ENCODE data around the gene STK4. TPM values are rescaled to one million over a fixed set of nuclear protein-coding genes. Genes with fewer than 3 reads are reported as not detected.

The STK4 gene
- total RNA-seq, 4 donors from 2014 or later, result 25.4 to 63.9 (median 33.5) TPM

DNA sequence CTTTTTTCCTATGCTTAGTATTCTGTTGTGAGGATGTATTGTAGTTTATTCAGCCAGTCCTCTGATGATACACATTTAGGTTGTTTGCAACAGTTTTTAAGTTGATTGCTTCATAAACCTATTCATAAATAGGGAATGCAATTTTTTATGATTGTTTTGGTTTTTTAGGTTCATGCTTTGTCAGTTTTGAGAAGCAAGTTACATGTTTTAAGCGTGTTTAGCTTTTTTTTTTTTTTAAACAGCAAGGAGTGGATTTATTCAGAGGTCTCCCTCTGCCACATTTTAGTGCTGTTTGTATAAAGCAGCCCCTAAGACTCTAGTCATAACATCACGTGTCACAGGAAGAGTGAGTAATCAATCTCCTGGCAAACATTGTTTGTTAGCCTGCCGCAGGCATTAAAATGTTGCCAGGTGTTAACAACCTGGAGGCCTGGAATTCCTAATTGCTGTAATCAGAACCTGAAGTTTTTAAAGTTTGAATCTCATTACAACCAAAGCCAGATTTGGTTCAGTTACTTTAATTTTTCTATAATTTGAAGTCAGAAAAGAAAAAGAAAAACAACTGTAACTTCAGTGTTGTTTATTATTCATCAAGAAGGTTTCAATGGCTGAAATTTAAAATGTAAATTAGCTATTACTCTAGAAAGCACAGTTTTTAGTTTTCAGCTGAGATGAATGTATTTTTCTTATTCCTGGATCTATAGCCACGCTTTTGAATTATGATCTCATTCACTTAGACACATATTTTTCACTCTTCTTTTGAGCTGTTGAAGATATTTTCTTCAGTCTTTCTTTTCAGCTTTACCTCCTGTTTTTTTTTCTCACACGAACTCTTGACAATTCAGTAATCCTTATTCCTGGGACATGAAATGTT is 75.4 kb downstream of the STK4 start:
- DNase-seq (ENCODE audit: low spot score in 2 of 2), result no peak
- TF ChIP-seq EP300 (IDR thresholded peaks at IDR 0.05) (no peak), POLR2A (IDR thresholded peaks at IDR 0.05) (no peak), POLR2AphosphoS5 (IDR thresholded peaks at IDR 0.05) (no peak)
- TF ChIP-seq, protein P1, sequence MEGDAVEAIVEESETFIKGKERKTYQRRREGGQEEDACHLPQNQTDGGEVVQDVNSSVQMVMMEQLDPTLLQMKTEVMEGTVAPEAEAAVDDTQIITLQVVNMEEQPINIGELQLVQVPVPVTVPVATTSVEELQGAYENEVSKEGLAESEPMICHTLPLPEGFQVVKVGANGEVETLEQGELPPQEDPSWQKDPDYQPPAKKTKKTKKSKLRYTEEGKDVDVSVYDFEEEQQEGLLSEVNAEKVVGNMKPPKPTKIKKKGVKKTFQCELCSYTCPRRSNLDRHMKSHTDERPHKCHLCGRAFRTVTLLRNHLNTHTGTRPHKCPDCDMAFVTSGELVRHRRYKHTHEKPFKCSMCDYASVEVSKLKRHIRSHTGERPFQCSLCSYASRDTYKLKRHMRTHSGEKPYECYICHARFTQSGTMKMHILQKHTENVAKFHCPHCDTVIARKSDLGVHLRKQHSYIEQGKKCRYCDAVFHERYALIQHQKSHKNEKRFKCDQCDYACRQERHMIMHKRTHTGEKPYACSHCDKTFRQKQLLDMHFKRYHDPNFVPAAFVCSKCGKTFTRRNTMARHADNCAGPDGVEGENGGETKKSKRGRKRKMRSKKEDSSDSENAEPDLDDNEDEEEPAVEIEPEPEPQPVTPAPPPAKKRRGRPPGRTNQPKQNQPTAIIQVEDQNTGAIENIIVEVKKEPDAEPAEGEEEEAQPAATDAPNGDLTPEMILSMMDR (IDR thresholded peaks at IDR 0.05), result no peak
- Histone ChIP-seq H3K4me3 (no peak overlapping the region), H3K27ac (no peak overlapping the region), H3K4me1 (peaks cover 28% of the 10 kb centered on the region), H3K36me3 (no peaks in the 10 kb centered on the region), H3K27me3 (no peaks in the 10 kb centered on the region), H3K9me3 (no peaks in the 10 kb centered on the region)
- 34% methylated on average over 5 of the region's 5 CpGs for WGBS

- H3K36me3 ChIP-seq, result no peaks in the 10 kb centered on the region
- DNase-seq (ENCODE audit: low spot score in 2 of 2), result no peak
- H3K27me3 ChIP-seq, result no peaks in the 10 kb centered on the region
- no peak overlapping the region for H3K27ac ChIP-seq
- 89% methylated on average over 1 of the region's 1 CpG for WGBS
- TF ChIP-seq EP300 (IDR thresholded peaks at IDR 0.05), result no peak
- TF ChIP-seq POLR2AphosphoS5 (IDR thresholded peaks at IDR 0.05), result no peak
- TF ChIP-seq, protein P1 (IDR thresholded peaks at IDR 0.05), result no peak
- no peak for TF ChIP-seq POLR2A (IDR thresholded peaks at IDR 0.05)
- H3K4me3 ChIP-seq, result no peak overlapping the region
- H3K4me1 ChIP-seq, result peaks cover 17% of the 10 kb centered on the region
- H3K9me3 ChIP-seq, result no peaks in the 10 kb centered on the region
Measured at GRCh38 chr20:45042978-45043377, 76.7 kb downstream of the STK4 start.

DNA sequence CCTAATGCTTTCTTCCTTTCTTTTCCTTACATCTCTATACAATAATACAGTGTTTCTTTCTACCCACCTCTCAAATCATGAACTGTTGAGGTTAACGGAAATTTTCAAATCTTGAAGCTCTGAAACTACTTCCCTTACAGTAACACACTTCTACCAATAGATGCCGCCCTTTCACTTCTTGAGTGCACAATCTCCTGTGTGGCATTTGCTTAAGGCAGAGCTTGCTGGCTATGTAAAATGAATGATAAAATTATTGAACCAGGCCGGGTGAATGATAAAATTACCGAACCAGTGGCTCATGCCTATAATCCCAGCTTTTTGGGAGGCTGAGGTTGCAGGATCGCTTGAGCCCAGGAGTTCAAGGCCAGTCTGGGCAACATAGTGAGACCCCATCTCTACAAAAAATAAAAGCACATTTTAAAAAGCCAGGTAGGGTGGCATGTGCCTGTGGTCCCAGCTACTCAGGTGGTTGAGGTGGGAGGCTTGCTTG is 77.8 kb downstream of the STK4 start:
- no peak for TF ChIP-seq POLR2AphosphoS5 (IDR thresholded peaks at IDR 0.05)
- TF ChIP-seq, protein P1 (IDR thresholded peaks at IDR 0.05), result peak; percentile 56 to 82
- peaks cover 17% of the 10 kb centered on the region for H3K4me1 ChIP-seq
- no peaks in the 10 kb centered on the region for H3K27me3 ChIP-seq
- no peak overlapping the region for H3K4me3 ChIP-seq
- H3K36me3 ChIP-seq, result no peaks in the 10 kb centered on the region
- no peak overlapping the region for H3K27ac ChIP-seq
- no peak for DNase-seq (ENCODE audit: low spot score in 2 of 2)
- 20% methylated on average over 5 of the region's 5 CpGs for WGBS
- no peaks in the 10 kb centered on the region for H3K9me3 ChIP-seq

DNA sequence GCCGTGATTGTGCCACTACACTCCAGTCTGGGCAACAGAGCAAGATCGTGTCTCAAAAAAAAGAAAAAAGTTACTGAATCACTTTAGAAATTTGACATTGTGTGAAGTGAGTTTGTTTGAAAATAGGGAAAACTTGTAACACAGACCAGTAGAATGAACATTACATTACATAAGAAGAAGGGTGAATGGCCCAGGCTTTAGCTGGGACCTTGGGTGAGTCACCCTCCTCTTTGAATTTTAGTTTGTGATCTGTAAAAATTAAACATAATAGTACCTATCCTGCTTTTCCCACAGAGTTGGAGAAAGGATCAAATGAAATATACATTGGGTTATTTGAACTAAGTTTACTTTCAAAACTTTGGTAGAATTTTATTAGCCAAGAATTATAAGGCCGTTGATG is 78.3 kb downstream of the STK4 start:
- peaks cover 17% of the 10 kb centered on the region for H3K4me1 ChIP-seq
- DNase-seq (ENCODE audit: low spot score in 2 of 2), result no peak
- H3K4me3 ChIP-seq, result no peak overlapping the region
- H3K36me3 ChIP-seq, result no peaks in the 10 kb centered on the region
- H3K27me3 ChIP-seq, result no peaks in the 10 kb centered on the region
- H3K9me3 ChIP-seq, result no peaks in the 10 kb centered on the region
- H3K27ac ChIP-seq, result no peak overlapping the region
- TF ChIP-seq, protein P1 (IDR thresholded peaks at IDR 0.05), result no peak
- TF ChIP-seq EP300 (IDR thresholded peaks at IDR 0.05) (no peak), POLR2A (IDR thresholded peaks at IDR 0.05) (no peak), POLR2AphosphoS5 (IDR thresholded peaks at IDR 0.05) (no peak)
- 71% methylated on average over 3 of the region's 3 CpGs for WGBS

GRCh38 chr20:45047581-45048119 is 81.3 kb downstream of the STK4 start:
- no peaks in the 10 kb centered on the region for H3K27me3 ChIP-seq
- H3K4me3 ChIP-seq, result no peak overlapping the region
- 76% methylated on average over 2 of the region's 2 CpGs for WGBS
- DNase-seq (ENCODE audit: low spot score in 2 of 2), result no peak
- peaks cover 18% of the 10 kb centered on the region for H3K4me1 ChIP-seq
- TF ChIP-seq, protein P1 (IDR thresholded peaks at IDR 0.05), result no peak
- TF ChIP-seq EP300 (IDR thresholded peaks at IDR 0.05) (no peak), POLR2AphosphoS5 (IDR thresholded peaks at IDR 0.05) (no peak)
- no peak overlapping the region for H3K27ac ChIP-seq
- H3K9me3 ChIP-seq, result no peaks in the 10 kb centered on the region
- no peaks in the 10 kb centered on the region for H3K36me3 ChIP-seq

All from suprapubic skin (tissue), 4 donors.